RCC 7860 (cell line): ENCODE measurements around the gene DEGS2.
"Not testable (repeated sequence)": the region's sequence is repeated elsewhere in the genome, so short reads cannot be mapped to it uniquely, and the experiment has no call there.

ENCODE experiments used
- DNase-seq: peaks from one replicate; pipeline ENCODE4 v3.0.0-alpha.2; 2015; ENCODE audit warnings: low spot score
- FAIRE-seq: peaks from 2 replicates; lab custom pipeline; 2012; peaks lifted over from hg19 to GRCh38; lab: Jason Lieb, UNC

DEGS2 gene

GRCh38 chr14:100159094-100159864 is at the start of gene DEGS2:
Gene DEGS2 (minus strand): TSS chr14:100159645. CDS start chr14:100159587, 58 bp downstream.
- DNase-seq (no peak), FAIRE-seq (no peak)

DNA sequence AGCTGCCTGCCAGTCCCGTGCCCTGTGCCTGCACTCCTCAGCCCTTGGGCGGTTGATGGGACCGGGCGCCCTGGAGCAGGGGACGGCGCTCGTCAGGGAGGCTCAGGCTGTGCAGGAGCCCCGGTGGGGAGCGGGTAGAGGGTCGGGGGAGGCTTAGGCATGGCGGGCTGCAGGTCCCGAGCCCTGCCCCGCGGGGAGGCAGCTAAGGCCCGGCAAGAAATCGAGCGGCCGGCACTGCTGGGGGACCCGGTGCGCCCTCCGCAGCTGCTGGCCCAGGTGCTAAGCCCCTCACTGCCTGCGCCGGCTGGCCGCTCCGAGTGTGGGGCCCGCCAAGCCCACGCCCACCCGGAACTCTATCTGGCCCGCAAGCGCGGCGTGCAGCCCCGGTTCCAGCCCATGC is 48.7 kb upstream of the DEGS2 start:
- not testable (repeated sequence) for DNase-seq

DNA sequence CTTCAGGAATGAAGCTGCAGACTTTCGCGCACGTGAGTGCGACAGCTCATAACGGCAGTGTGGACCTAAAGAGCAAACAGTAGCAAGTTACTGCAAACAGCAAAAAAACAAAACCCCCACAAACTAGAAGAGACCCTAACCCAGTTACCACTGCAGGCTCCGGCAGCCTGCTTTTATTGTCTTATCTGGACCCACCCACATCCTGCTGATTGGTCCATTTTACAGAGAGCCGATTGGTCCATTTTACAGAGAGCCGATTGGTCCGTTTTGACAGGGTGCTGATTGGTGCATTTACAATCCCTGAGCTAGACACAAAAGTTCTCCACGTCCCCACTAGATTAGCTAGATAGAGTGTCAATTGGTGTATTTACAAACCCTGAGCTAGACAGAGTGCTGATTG is 48.1 kb upstream of the DEGS2 start:
- FAIRE-seq, DNase-seq: not testable (repeated sequence)

More for the DNA sequence above, 48.7 kb upstream of the DEGS2 start:
- not testable (repeated sequence) for FAIRE-seq

DNA sequence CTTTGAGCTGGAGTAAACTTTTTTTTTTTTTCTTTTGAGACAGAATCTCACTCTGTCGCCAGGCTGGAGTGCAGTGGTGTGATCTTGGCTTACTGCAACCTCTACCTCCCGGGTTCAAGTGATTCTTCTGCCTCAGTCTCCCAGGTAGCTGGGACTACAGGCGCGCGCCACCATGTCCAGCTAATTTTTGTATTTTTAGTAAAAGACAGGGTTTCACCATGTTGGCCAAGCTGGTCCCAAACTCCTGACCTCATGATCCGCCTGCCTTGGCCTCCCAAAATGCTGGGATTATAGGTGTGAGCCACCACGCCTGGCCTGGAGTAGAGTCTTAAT is 45.4 kb upstream of the DEGS2 start:
- not testable (repeated sequence) for DNase-seq, FAIRE-seq

- no peak for DNase-seq
- no peak for FAIRE-seq
Observed at GRCh38 chr14:100203962-100204834, 44.8 kb upstream of the DEGS2 start.

GRCh38 chr14:100203146-100203545 is 43.7 kb upstream of the DEGS2 start:
- FAIRE-seq (no peak), DNase-seq (no peak)

DNA sequence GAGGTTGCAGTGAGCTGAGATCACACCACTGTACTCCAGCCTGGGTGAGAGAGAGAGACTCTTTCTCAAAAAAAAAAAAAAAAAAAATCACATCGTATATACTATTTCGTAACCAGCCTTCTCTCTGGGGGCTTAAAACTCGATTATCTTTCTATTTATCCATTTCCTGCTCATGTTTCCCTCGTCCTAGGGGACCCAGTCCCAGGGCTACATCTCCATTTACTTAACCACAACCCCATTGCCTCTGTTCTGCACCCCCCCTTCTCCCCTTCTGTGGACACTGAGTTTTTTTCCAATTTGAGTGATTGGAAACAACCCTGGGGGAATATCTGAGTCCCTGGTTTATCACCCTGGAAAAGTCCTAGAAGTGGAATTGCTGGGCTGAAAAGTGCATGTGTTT is 43.3 kb upstream of the DEGS2 start:
- FAIRE-seq, result no peak
- DNase-seq, result no peak

DNA sequence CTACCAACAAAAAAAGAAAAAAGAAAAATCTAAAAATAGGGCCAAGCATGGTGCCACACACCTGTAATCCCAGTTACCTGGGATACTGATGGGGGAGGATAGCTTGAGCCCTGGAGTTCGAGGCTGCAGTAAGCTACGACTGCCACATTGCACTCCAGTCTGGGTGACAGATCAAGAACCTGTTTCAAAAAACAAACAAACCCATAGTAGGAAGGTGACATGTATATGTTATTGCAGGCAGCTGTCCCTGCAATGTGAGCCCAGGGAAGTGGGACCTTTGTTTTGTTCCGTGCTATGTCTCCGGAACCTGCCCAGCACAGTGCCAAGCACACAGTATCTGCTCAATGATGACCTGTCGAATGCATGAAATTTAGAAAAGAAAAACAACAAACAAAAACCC is 42.3 kb upstream of the DEGS2 start:
- DNase-seq (no peak), FAIRE-seq (no peak)

- FAIRE-seq, result no peak
- DNase-seq, result no peak
Observed at GRCh38 chr14:100200311-100200710, 40.9 kb upstream of the DEGS2 start.

DNA sequence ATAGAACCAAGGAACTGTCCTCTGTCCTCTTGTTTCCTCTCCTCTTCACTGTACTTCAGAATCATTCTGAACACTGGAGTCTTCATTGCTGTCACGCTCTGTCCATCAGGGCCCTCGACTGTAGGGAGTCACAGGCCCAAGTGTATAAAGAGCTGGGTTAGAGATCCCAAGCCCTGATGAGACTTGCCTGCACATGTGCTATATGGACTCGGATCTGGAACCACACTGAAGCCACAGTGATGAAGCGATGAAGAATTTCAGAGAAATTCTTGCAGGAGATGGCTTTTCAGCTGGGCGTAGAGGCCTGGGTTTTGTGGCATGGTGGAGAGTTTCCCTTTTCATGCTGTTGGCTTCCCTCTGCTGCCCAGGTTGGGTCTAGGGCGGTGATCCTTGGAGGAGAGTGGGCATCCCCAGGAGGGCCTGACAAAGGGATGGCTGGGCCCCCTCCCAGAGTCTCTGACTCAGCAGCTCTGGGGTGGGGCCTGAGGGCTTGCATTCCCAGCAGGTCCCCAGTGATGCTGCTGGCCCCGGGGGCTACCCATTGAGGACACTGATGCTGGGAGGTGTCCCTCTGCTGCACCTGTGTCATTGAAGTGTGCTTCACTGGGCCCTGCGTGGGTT is 39.9 kb upstream of the DEGS2 start:
- FAIRE-seq, result no peak
- no peak for DNase-seq

DNA sequence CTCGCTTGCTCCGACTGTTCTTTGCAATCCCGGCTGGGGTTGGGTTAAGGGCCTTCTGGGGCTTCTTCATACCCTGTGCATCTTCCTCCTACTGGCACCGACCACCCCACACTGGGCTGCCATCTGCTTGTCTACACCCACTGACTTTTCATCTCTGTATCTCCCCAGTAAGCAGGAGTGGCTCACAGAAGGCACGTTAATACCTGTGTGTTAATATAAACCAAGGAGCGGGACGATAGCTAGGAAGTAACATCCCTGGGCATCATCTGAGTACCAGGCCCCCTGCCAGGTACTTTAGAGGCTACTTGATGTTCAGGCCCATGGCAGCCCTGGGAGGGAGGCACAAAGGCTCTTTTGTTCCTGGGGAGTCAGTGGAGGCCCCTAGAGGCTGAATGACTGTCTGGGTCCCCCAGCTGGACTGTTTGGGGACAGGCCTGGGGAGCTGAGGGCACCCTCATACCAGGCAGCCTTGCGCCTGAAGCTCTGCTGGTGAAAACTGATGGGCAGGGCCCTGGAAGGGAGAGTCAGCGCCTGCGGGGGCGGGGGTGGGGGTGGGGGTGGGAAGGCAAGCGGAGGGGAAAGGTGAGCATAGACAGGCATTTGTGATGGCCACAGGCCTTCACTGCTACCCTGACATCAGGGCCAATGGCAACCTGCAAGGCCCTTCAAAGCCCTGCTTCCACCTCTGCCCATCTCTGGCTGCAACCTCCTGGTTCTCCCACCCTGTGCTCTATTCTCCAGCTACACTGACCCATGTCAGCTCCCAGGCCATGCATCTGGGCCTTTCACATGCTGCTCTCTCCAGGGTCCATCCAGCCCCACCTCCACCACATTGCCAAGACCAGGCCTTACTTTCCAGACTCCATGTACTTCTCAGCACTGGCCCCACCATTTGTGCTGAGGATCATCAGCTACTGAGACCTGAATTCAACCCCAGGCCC is 34.2 kb upstream of the DEGS2 start:
- FAIRE-seq (no peak), DNase-seq (no peak)

DNA sequence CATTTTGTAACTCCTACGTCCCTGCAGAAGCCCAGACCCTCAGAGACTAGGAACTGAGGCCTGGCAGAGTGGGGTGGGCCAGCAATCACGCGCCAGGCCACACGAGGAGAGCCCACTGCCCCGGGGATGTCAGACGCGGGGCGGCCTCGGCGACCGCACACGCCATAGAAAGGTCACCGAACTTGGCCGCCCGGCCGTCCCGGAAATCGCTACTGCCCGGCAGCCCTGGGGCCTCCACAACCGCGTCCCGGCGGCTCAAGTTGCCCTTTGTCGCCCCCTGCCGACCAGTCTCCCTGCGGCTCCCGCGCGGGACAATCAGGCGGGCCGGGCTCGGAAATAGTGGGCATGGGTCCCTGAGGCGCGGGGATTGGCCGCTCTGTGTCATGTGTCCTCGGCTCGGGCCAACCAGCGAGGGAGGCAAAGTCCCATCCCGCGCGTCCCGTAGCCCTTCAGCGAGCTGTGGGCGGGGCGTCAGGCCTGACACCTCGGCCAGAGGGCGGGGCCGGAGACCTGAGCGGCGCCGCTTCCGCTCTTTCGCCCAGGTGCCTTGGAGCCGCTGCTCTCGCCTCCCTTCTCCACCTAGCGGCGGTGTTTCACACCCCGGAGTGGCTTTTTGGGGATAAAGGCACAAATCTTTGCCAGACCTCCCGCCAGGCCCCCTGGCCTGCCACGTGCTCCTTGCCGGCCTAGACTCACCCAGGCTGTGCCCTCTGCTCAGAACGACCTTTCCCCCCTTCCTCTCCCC is 33.4 kb upstream of the DEGS2 start:
- DNase-seq (peak; percentile 87), FAIRE-seq (peak; percentile 46)

- no peak for DNase-seq
Observed at GRCh38 chr14:100192250-100192671, 32.8 kb upstream of the DEGS2 start.

GRCh38 chr14:100191584-100192249 is 32.3 kb upstream of the DEGS2 start:
- DNase-seq, result no peak
- FAIRE-seq, result no peak

More at GRCh38 chr14:100192250-100192671, 32.8 kb upstream of the DEGS2 start:
- FAIRE-seq, result no peak

DNA sequence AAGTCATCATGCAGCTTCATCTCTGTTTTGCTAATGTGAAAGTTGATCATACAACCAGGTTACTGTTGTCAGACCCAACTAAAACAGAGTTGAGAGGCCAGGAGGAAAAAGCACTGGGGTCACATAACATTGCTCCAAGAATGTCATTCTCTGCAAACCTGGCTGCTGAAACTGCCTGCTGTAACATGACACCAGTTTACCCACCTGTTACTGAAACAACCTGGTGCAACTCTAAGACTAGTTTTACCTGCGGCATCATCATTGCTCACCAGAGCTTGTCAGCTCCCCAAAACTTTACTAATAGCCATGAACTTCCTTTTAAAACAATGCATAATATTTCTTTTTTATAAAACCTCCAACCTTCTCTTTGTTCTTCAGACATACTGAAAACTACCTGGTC is 30.7 kb upstream of the DEGS2 start:
- DNase-seq, result no peak
- FAIRE-seq, result no peak

- DNase-seq, result no peak
- FAIRE-seq, result no peak
Observed at GRCh38 chr14:100188392-100189030, 29.1 kb upstream of the DEGS2 start.

GRCh38 chr14:100187247-100187833 is 27.9 kb upstream of the DEGS2 start:
- no peak for DNase-seq
- FAIRE-seq, result no peak

DNA sequence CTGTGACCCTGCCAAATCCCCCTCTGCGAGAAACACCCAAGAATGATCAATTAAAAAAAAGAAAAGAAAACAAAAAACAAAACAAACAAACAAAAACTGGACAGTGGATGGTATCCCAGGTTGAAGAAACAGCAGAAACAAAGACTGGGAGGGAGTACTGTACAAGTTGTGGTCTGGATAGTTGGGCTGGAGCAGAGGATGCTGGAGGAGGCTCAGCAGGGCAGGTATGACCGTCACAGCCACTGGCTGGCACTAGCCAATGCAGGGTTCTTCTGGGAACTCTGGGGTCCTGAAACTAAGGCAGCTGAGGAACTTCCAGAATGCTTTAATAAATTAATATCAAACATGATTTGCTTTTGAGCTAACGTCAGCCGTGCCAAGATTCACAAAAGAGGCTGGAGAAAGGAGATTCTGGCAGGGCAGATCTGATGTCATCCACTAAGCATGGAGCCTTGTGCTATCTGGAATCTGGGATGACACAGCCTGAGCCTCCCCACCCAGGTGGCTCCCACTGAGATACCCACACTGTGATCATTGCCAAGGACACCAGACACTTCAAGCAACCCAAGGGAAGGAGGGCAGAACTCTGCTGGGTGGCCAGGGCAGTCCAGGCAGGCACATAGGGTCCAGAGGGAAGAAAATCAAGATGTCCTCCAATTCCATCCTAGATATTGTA is 22.6 kb upstream of the DEGS2 start:
- DNase-seq, result peak; percentile 3
- FAIRE-seq, result not testable (repeated sequence)
